DND-41 (cell line): ENCODE results near the gene ZDHHC7.

ENCODE experiments used
- ATAC-seq: fragments of 200-7000 bp; cut with Tn5 transposase; 3 replicates; pipeline ENCODE4 v1.9.1; 2021; ENCODE audit warnings: low read depth; ENCODE audit not compliant: insufficient read depth
- DNase-seq: peaks from one replicate; pipeline ENCODE4 v3.0.0-alpha.2; 2020
- H2AFZ ChIP-seq: 2 replicates; pipeline ENCODE4 v1.6.0; 2012; ENCODE audit warnings: low read depth, low read length
- H3K27ac ChIP-seq: 2 replicates; pipeline ENCODE4 v1.5.1; 2012; ENCODE audit warnings: low read length, inconsistent platforms
- H3K27me3 ChIP-seq: fragments of 200-600 bp; sonication (generic); 2 replicates; pipeline ENCODE4 v1.6.0; 2012; ENCODE audit warnings: low read length, mild to moderate bottlenecking, inconsistent platforms; ENCODE audit not compliant: insufficient read depth, poor library complexity
- H3K36me3 ChIP-seq: 2 replicates; pipeline ENCODE4 v1.5.1; 2012; ENCODE audit warnings: low read length, inconsistent platforms; ENCODE audit not compliant: insufficient read depth
- H3K4me1 ChIP-seq: 2 replicates; pipeline ENCODE4 v1.5.1; 2012; ENCODE audit warnings: mild to moderate bottlenecking, low read length; ENCODE audit not compliant: insufficient read depth
- H3K4me2 ChIP-seq: 2 replicates; pipeline ENCODE4 v1.6.0; 2012; ENCODE audit warnings: mild to moderate bottlenecking, moderate library complexity, low read length, inconsistent platforms; ENCODE audit not compliant: insufficient read depth
- H3K4me3 ChIP-seq, 2 experiments: fragments of 200-600 bp in 1 of 2; shearing (Covaris generic) in 1 of 2; 2 replicates each; pipeline ENCODE4 v1.5.1; 2012 to 2016; ENCODE audit warnings: inconsistent platforms in 2 of 2, low read length in 2 of 2, mild to moderate bottlenecking in 2 of 2, low read depth in 1 of 2, moderate library complexity in 1 of 2
- H3K79me2 ChIP-seq: 2 replicates; pipeline ENCODE4 v1.6.0; 2012; ENCODE audit warnings: low read length, inconsistent platforms; ENCODE audit not compliant: insufficient read depth
- H3K9ac ChIP-seq: 2 replicates; pipeline ENCODE4 v1.6.0; 2012; ENCODE audit warnings: low read depth, mild to moderate bottlenecking, inconsistent platforms, low read length, moderate library complexity
- H3K9me3 ChIP-seq: 2 replicates; pipeline ENCODE4 v1.5.1; 2012; ENCODE audit warnings: low read length, moderate library complexity, mild to moderate bottlenecking, inconsistent platforms; ENCODE audit not compliant: insufficient read depth, severe bottlenecking
- H4K20me1 ChIP-seq: 2 replicates; pipeline ENCODE4 v1.6.0; 2012; ENCODE audit warnings: low read length; ENCODE audit not compliant: insufficient read depth
- CTCF ChIP-seq: IDR thresholded peaks from 2 replicates; pipeline ENCODE4 v1.5.1; 2012; ENCODE audit warnings: borderline replicate concordance, low read length, moderate library complexity, mild to moderate bottlenecking; ENCODE audit not compliant: poor library complexity, severe bottlenecking; ENCODE audit errors: extremely low read depth
- EZH2 ChIP-seq: IDR thresholded peaks from 3 replicates; pipeline ENCODE4 v1.6.1; 2012; ENCODE audit warnings: borderline replicate concordance, low read depth, mild to moderate bottlenecking, moderate library complexity, low read length, inconsistent platforms; ENCODE audit not compliant: severe bottlenecking

Gene ZDHHC7

GRCh38 chr16:84925773-84926372 is 85.5 kb downstream of the ZDHHC7 start:
- Histone ChIP-seq H3K27me3 (no peaks in the 10 kb centered on the region), H3K4me1 (no peaks in the 10 kb centered on the region), H3K36me3 (no peaks in the 10 kb centered on the region), H3K4me2 (no peak overlapping the region), H3K27ac (no peak overlapping the region), H4K20me1 (peaks cover 4% of the 10 kb centered on the region; the same call in 1 of the 2 replicates), H3K79me2 (no peaks in the 10 kb centered on the region), H3K9me3 (no peaks in the 10 kb centered on the region), H3K9ac (no peak overlapping the region), H2AFZ (no peak overlapping the region), H3K4me3 (no peak overlapping the region)
- TF ChIP-seq CTCF: no peak
- no peak for TF ChIP-seq EZH2
- no peak for DNase-seq
- ATAC-seq: no peak

GRCh38 chr16:84925092-84925772 is 86.1 kb downstream of the ZDHHC7 start:
- Histone ChIP-seq H3K9ac (no peak overlapping the region), H3K4me3 (no peak overlapping the region), H3K4me1 (no peaks in the 10 kb centered on the region), H3K27ac (no peak overlapping the region), H3K4me2 (no peak overlapping the region), H2AFZ (no peak overlapping the region), H3K9me3 (no peaks in the 10 kb centered on the region), H4K20me1 (peaks cover 4% of the 10 kb centered on the region; the same call in 1 of the 2 replicates), H3K36me3 (no peaks in the 10 kb centered on the region), H3K79me2 (no peaks in the 10 kb centered on the region), H3K27me3 (no peaks in the 10 kb centered on the region)
- TF ChIP-seq EZH2 (no peak), CTCF (peak; percentile 85)
- ATAC-seq (peak; percentile 85), DNase-seq (peak; percentile 63)

GRCh38 chr16:84924331-84925091 is 86.8 kb downstream of the ZDHHC7 start:
- Histone ChIP-seq H3K4me2 (no peak overlapping the region), H3K4me1 (no peaks in the 10 kb centered on the region), H3K27ac (no peak overlapping the region), H4K20me1 (peaks cover 4% of the 10 kb centered on the region; the same call in 1 of the 2 replicates), H3K27me3 (no peaks in the 10 kb centered on the region), H3K9ac (no peak overlapping the region), H3K4me3 (no peak overlapping the region), H3K79me2 (no peaks in the 10 kb centered on the region), H3K9me3 (no peaks in the 10 kb centered on the region), H3K36me3 (no peaks in the 10 kb centered on the region), H2AFZ (no peak overlapping the region)
- DNase-seq: no peak
- TF ChIP-seq CTCF: no peak
- TF ChIP-seq EZH2: no peak
- no peak for ATAC-seq
